Endothelial cell (in vitro differentiated cells): ENCODE data around the gene MSX1. TPM values are rescaled to one million over a fixed set of nuclear protein-coding genes. Genes with fewer than 3 reads are reported as not detected.

Source experiments
- DNase-seq: peaks from one replicate; pipeline ENCODE4 v3.0.0; 2021; ENCODE audit warnings: low spot score
- H3K27ac Mint-ChIP-seq: one replicate; pipeline ENCODE4 v1.8.0; 2021; ENCODE audit warnings: mixed read lengths, inconsistent platforms; ENCODE audit not compliant: unreplicated experiment
- H3K27me3 Mint-ChIP-seq: one replicate; pipeline ENCODE4 v1.8.0; 2021; ENCODE audit warnings: mild to moderate bottlenecking, moderate library complexity, mixed read lengths, inconsistent platforms; ENCODE audit not compliant: unreplicated experiment
- H3K36me3 Mint-ChIP-seq: one replicate; pipeline ENCODE4 v1.8.0; 2021; ENCODE audit warnings: mild to moderate bottlenecking, low read depth, mixed read lengths, inconsistent platforms; ENCODE audit not compliant: unreplicated experiment
- H3K4me1 Mint-ChIP-seq: one replicate; pipeline ENCODE4 v1.8.0; 2021; ENCODE audit warnings: mild to moderate bottlenecking, mixed read lengths, inconsistent platforms; ENCODE audit not compliant: unreplicated experiment
- H3K4me3 Mint-ChIP-seq: one replicate; pipeline ENCODE4 v1.8.0; 2021; ENCODE audit warnings: mild to moderate bottlenecking, mixed read lengths, inconsistent platforms; ENCODE audit not compliant: unreplicated experiment
- H3K9me3 Mint-ChIP-seq: one replicate; pipeline ENCODE4 v1.8.0; 2021; ENCODE audit warnings: mixed read lengths, inconsistent platforms; ENCODE audit not compliant: unreplicated experiment
- CTCF ChIP-seq: fragments of 200-600 bp; sonication (generic); IDR thresholded peaks from one replicate; pipeline ENCODE4 v1.5.0; 2021; ENCODE audit warnings: antibody characterized with exemption; ENCODE audit not compliant: unreplicated experiment
- total RNA-seq: library from RNA; stranded (reverse); fragmentation: NEBNext Ultra II Directional; extraction: Animal tissue kit (Norgen Biotek cat#: 25700); gene quantifications from one replicate; pipeline ENCODE4 v1.2.1, GENCODE V29; 2021; ENCODE audit not compliant: unreplicated experiment

MSX1 gene
- total RNA-seq, 1 donor from 2014 or later: 17.4 TPM

- DNase-seq: no peak
- H3K36me3 Mint-ChIP-seq: peaks cover 3% of the 10 kb centered on the region
- peaks cover 12% of the 10 kb centered on the region for H3K27me3 Mint-ChIP-seq
- no peak overlapping the region for H3K4me3 Mint-ChIP-seq
- TF ChIP-seq CTCF: no peak
- H3K9me3 Mint-ChIP-seq: no peaks in the 10 kb centered on the region
- H3K27ac Mint-ChIP-seq: no peak overlapping the region
- H3K4me1 Mint-ChIP-seq: peaks cover 26% of the 10 kb centered on the region
These were observed 17.6 kb downstream of the MSX1 start for GRCh38 chr4:4876945-4877661.

- peaks cover 3% of the 10 kb centered on the region for H3K36me3 Mint-ChIP-seq
- no peak for DNase-seq
- H3K9me3 Mint-ChIP-seq: no peaks in the 10 kb centered on the region
- peak overlapping the region; percentile 91 for H3K27ac Mint-ChIP-seq
- H3K4me1 Mint-ChIP-seq: peaks cover 16% of the 10 kb centered on the region
- TF ChIP-seq CTCF: no peak
- no peak overlapping the region for H3K4me3 Mint-ChIP-seq
- H3K27me3 Mint-ChIP-seq: peaks cover 3% of the 10 kb centered on the region
These were observed 21.0 kb downstream of the MSX1 start for GRCh38 chr4:4880492-4880891.

- peaks cover 16% of the 10 kb centered on the region for H3K4me1 Mint-ChIP-seq
- peaks cover 1% of the 10 kb centered on the region for H3K27me3 Mint-ChIP-seq
- peak overlapping the region; percentile 91 for H3K27ac Mint-ChIP-seq
- H3K36me3 Mint-ChIP-seq: no peaks in the 10 kb centered on the region
- no peak for DNase-seq
- no peak overlapping the region for H3K4me3 Mint-ChIP-seq
- no peak for TF ChIP-seq CTCF
- H3K9me3 Mint-ChIP-seq: no peaks in the 10 kb centered on the region
These were observed 22.0 kb downstream of the MSX1 start for GRCh38 chr4:4881432-4881831.

GRCh38 chr4:4884611-4885010, 25.1 kb downstream of the MSX1 start:
- DNase-seq: no peak
- H3K9me3 Mint-ChIP-seq: no peaks in the 10 kb centered on the region
- H3K36me3 Mint-ChIP-seq: no peaks in the 10 kb centered on the region
- TF ChIP-seq CTCF: no peak
- peaks cover 1% of the 10 kb centered on the region for H3K27me3 Mint-ChIP-seq
- no peak overlapping the region for H3K4me3 Mint-ChIP-seq
- H3K4me1 Mint-ChIP-seq: peaks cover 13% of the 10 kb centered on the region
- no peak overlapping the region for H3K27ac Mint-ChIP-seq

- Mint-ChIP-seq H3K27me3 (no peaks in the 10 kb centered on the region), H3K4me1 (no peaks in the 10 kb centered on the region), H3K9me3 (no peaks in the 10 kb centered on the region), H3K4me3 (no peak overlapping the region), H3K27ac (no peak overlapping the region), H3K36me3 (no peaks in the 10 kb centered on the region)
- no peak for DNase-seq
- TF ChIP-seq CTCF: no peak
These were observed 28.0 kb downstream of the MSX1 start for GRCh38 chr4:4887426-4887825.
